ENCODE measurements around the gene ALAS2. TPM values are rescaled to one million over a fixed set of nuclear protein-coding genes. Genes with fewer than 3 reads are reported as not detected.
"Not testable (repeated sequence)": the region's sequence is repeated elsewhere in the genome, so short reads cannot be mapped to it uniquely, and the experiment has no call there.

ALAS2 gene
- total RNA-seq, 1 donor from 2014 or later = not detected

DNA sequence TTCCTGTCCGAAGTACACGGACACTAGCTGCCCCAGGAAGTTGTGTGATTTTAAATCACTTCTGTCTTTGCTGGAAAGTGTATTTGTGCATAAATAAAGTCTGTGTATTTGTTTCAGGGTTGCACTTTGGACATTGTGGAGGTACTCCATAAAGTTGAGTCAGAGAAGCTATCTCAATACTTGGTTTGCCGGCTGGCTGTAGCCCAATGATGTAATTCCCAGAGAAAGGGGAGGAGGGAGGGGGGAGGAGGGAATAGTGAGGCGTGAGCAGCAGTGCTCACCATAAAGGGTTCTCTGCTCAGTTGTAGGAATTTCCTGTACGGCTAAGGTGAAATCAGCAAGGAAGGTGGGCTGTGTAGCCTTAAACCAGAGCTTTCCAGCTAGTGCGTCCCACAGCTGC is 23.1 kb downstream of the ALAS2 start:
- DNase-seq = peak; percentile 34
- ATAC-seq = peak; percentile 78
- intact Hi-C loops (cut with micrococcal nuclease) = no loop called here

DNA sequence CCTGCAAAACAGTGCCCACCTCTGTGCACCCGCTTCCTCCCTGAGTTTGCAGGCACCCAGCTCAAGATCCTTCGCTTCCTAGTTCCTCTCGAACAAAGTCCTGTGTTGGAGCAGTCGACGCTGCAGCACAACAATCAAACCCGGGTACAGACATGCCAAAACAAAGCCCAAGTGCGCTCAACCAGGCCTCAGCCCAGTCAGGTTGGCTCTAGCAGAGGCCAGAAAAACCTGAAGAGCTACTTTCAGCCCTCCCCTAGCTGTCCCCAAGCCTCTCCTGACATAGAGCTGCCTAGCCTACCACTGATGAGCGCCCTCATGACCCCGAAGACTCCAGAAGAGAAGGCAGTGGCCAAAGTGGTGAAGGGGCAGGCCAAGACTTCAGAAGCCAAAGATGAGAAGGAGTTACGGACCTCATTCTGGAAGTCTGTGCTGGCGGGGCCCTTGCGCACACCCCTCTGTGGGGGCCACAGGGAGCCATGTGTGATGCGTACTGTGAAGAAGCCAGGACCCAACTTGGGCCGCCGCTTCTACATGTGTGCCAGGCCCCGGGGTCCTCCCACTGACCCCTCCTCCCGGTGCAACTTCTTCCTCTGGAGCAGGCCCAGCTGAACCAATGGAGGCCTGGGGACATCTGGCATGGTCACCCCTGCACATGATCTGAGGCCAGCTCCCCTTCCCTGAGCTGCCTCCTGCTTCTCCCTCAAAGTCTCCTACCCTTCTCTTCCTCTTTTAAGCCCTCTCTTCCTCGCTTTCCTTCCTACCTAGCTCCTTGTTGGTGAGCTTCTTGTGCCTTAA is 23.8 kb downstream of the ALAS2 start:
- intact Hi-C loops (cut with micrococcal nuclease) = no loop called here
- DNase-seq (no peak), ATAC-seq (no peak)

DNA sequence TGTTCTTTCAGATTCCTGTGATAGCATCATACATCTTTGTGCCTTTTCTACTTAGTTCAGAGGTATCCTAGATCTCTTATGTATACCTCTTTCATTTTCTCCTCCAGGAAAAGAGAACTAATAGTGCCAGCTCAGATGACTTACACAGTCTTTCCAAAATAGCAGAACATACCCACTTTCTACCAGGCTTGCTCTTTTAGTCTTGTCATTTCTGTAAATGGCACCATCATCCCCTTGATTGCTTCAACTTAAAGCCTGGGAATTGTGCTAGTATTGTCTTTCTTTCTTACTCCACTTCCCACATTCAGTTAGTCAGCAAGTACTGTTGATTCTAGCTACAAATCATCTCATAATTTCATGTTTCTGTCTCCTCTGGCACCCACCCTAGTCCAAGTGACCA is 25.5 kb downstream of the ALAS2 start:
- intact Hi-C loops (cut with micrococcal nuclease) = no loop called here
- no peak for ATAC-seq
- no peak for DNase-seq

GRCh38 chrX:55004231-55004630 is 26.5 kb downstream of the ALAS2 start:
- intact Hi-C loops (cut with micrococcal nuclease) = no loop called here
- ATAC-seq = no peak
- no peak for DNase-seq

DNA sequence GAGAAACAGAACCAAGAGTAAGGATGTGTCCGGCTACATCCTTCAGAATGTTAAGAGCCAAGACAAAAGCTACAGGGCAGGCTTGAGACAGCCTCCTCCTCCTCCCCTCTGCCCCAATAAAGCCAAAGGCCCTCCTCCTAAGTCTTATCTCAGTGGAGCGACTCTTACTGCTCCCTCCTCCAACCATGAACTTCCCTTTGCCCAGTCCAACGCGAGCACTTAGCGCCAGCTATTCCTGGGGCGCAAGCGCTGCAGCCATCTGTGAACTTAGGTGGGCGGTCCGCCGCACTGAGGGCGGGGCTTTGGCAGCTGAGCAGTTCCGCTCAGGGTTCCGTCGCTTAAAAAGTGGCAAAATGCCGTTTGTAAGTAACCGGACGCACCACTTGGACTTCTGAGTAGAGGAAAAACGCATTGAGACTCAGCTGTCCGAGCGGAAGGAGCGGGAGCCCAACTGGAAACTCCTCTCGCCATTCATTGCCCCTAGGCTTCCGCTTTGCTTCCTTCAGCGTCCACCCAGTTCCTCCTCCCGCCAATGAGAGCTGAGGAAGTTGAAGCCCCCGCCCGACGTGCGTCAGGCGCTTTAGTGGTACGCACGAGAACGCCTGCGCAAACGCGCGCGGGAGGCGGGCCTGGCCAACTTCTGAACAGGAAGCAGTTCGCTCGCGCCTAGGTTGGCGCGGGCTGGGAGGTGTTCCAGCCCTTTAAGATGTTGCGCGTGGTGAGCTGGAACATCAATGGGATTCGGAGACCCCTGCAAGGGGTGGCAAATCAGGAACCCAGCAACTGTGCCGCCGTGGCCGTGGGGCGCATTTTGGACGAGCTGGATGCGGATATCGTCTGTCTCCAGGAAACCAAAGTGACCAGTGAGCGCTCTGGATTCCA is 30.8 kb downstream of the ALAS2 start, which contains the start of gene APEX2:
Gene APEX2 (plus strand): TSS at position 647 of the 882 bp plus-strand sequence. CDS start 60 bp downstream, at position 707.
- intact Hi-C loops (cut with micrococcal nuclease) = no loop called here
- peak; percentile 98 for ATAC-seq
- peak; percentile 94 for DNase-seq

GRCh38 chrX:54995621-54996020 is 35.2 kb downstream of the ALAS2 start:
- intact Hi-C loops (cut with micrococcal nuclease) = no loop called here
- no peak for ATAC-seq

DNA sequence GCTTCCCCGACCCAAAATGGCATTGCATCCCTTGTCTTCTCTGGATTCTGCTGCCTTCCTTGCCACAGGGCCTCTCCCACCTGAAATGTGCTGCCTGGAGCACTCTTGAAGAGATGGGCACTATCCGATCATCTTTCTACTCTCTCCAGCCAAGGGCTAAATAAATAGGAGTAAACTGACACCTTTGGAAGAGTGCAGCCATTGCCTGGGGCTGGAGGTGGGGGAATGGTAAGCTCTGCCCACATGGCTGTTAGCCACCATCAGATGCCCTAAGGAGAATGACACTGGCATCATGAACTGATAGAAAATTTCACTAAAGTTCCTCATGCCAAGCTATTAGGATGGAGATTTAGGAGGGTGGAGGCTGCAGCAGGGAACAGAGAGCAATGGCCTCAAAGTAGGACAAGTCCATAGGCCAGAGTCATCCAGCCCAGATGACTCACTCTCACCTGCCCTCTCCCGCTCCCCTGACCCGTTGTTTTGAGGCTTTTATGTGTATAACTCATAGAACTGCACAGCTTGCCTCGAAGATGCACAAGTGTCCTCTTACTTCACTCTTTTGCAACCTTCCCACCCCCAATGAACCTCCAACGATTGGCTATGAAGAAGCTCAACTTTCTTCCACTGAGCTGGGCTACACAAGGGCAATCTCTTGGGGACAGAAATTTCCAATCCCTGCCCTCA is 36.0 kb downstream of the ALAS2 start:
- ATAC-seq = no peak
- DNase-seq = no peak
- intact Hi-C loops (cut with micrococcal nuclease) = no loop called here

More at GRCh38 chrX:54995621-54996020, 35.2 kb downstream of the ALAS2 start:
- no peak for DNase-seq

GRCh38 chrX:54994099-54994498 is 36.7 kb downstream of the ALAS2 start, which contains the start of gene PFKFB1:
Gene PFKFB1 (minus strand): TSS chrX:54994188. CDS start chrX:54994007, 181 bp downstream.
- ATAC-seq = no peak
- intact Hi-C loops (cut with micrococcal nuclease) = no loop called here

DNA sequence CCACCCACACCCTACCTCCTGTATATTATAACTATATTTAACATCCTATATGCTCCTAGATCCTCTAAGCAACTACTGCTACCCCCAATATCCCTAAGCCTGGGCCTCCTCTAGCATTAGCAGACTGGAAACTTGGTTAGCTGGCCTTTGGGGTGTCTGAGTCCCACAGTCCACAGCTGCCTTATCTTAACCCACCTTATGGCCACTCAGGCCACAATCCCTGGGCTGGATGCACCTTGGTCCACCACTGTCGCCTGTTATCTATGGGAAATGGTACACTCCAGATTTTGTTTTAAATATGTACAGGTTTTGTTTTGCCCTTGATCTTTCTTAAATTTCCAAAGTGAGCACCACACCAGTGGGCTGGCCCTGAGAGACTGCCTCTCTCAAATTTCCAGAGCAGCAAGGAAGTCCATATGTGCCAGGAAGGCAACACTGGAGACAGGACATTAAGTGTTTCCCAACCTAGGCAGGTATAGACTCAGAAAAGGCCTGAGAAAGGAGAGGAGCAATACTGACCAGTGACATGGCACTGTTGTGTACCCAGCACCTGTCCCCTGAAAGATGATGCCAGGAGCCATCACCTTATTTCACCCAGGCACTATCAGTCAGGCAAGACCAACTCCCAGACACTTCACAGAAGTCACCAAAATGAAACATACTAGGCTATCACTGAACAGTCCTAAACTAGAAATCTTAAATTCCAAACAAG is 37.7 kb downstream of the ALAS2 start:
- intact Hi-C loops (cut with micrococcal nuclease) = no loop called here
- ATAC-seq = no peak
- no peak for DNase-seq

More at GRCh38 chrX:54994099-54994498, 36.7 kb downstream of the ALAS2 start, which contains the start of gene PFKFB1:
- no peak for DNase-seq

GRCh38 chrX:54991706-54992105 is 39.1 kb downstream of the ALAS2 start:
- ATAC-seq (no peak), DNase-seq (no peak)
- intact Hi-C loops (cut with micrococcal nuclease) = no loop called here

DNA sequence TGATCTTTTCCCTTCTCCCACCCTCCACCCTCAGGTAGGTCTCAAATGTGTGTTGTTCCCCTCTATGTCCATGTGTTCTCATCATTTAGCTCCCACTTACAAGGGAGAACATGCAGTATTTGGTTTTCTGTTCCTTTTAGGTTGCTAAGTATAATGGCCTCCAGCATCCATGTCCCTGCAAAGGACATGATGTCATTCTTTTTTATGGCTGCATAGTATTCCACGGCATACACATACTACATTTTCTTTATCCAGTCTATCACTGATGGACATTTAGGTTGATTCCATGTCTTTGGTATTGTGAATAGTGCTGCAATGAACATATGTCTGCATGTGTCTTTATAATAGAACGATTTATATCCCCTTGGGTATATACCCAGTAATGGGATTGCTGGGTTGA is 47.5 kb downstream of the ALAS2 start:
- ATAC-seq; intact Hi-C loops (cut with micrococcal nuclease); DNase-seq: not testable (repeated sequence)

DNA sequence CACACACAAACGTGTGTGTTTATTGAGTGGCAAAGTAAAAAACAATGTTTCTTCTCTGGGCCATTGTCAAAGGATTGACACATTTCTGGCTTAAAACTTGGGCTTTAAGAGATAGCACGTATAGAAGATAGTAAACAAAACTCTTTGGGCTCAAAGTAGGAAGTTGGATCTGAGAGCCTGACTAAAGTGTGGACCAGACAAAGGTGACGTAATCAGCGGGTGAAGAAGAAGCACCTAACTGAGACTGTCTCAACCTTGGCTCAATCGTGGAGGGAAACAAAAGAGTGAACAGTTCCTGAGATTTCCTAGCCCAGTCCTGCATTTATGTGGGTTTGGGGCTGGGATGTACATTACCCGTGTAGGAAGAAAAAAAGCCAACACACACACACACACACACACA is 50.4 kb downstream of the ALAS2 start:
- intact Hi-C loops (cut with micrococcal nuclease) = no loop called here
- ATAC-seq (no peak), DNase-seq (no peak)

- intact Hi-C loops (cut with micrococcal nuclease) = no loop called here
- ATAC-seq = no peak
Measured at GRCh38 chrX:54979432-54979831, 51.3 kb downstream of the ALAS2 start.

DNA sequence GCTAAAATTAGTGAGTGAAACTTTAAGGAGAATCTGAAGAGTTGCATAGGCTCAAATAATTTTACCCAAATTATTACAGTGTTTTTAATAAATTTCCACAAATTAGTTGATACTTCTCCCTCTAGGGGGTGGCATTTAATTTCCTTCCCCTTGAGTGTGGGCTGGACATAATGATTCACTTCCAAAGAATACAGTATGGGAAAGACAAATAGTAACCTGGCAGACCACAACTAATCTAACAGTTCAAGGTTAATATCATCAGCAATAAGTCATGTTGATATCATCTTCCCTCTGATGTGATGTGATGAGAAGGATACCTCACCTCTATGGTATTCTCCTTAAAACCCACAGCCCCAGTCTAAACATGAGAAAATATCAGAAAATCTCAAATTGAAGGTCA is 52.3 kb downstream of the ALAS2 start:
- DNase-seq = no peak
- intact Hi-C loops (cut with micrococcal nuclease) = no loop called here
- no peak for ATAC-seq

More at GRCh38 chrX:54979432-54979831, 51.3 kb downstream of the ALAS2 start:
- no peak for DNase-seq

DNA sequence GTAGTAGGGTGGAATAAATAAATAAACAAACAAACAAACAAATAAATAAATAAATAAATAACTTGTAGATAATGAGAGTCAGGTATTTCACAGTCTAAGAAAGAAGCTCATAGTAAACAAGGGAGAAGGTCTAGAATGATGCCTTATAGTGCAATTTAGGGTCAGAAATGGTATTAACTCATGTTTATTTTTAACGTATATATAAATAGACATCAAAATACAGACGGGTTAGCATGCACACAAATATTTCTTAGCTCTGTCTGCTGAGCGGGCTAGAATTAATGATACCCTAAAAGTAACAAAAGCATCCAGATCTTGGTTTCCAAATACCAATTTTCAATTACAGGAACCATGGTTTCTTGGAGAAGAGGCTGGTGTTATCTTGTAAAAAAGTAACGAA is 53.4 kb downstream of the ALAS2 start:
- no peak for DNase-seq
- ATAC-seq = no peak
- intact Hi-C loops (cut with micrococcal nuclease) = no loop called here

GRCh38 chrX:54964766-54965497 is 65.8 kb downstream of the ALAS2 start:
- ATAC-seq (no peak), DNase-seq (no peak)
- intact Hi-C loops (cut with micrococcal nuclease) = no loop called here

DNA sequence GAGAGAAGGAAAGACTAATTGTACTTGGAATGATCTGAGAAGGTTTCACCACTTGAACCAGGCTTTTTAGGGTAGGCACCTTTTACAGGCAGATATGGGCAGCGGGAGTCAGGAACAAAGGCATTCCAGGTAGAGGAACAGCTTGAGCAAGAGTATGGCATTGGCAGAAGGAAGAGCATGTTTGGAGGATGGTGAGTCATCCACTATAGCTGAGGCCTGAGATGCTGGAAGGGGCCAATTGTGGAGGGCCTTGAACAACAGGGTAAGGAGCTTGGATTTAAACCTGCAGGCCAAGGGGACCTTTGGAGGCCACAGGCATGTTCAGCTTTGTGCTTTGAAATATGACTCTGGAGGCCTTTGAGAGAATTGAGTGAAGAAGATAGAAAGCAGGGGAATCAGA is 69.0 kb downstream of the ALAS2 start:
- ATAC-seq = no peak
- intact Hi-C loops (cut with micrococcal nuclease) = no loop called here

More for the DNA sequence above, 69.0 kb downstream of the ALAS2 start:
- no peak for DNase-seq
